ENCODE measurements around the gene ARHGAP22. TPM values are rescaled to one million over a fixed set of nuclear protein-coding genes. Genes with fewer than 3 reads are reported as not detected.

ARHGAP22 gene
- total and polyA plus RNA-seq, 11 donors: 1.1 to 9.5 (median 2.8) TPM

DNA sequence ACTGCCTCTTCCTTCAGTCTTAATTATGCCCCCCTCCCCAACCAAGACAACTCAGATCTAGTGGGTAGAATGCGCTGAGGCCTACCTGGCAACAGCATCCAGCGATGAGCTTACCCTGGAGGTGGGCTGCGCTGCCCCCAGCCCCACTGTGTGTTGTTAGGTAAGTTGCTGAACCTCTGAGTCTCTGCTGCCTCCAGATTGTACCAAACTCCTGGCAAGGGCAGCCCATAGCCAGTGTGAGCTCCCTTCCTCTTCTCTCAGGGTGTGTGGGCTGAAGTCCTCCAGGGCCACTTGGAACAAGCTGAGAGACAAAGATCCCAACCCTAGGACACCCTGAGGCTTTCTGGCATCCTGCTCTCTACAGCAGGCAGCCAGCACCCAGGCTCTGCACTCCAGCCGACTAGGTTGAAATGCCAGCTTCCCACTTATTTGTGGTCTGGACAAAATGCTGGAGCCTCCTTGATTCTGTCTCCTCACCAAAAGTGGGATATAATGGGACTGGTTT is 135.3 kb downstream of the ARHGAP22 start:
- no peak overlapping the region for H3K27ac ChIP-seq
- TF ChIP-seq, protein P1, sequence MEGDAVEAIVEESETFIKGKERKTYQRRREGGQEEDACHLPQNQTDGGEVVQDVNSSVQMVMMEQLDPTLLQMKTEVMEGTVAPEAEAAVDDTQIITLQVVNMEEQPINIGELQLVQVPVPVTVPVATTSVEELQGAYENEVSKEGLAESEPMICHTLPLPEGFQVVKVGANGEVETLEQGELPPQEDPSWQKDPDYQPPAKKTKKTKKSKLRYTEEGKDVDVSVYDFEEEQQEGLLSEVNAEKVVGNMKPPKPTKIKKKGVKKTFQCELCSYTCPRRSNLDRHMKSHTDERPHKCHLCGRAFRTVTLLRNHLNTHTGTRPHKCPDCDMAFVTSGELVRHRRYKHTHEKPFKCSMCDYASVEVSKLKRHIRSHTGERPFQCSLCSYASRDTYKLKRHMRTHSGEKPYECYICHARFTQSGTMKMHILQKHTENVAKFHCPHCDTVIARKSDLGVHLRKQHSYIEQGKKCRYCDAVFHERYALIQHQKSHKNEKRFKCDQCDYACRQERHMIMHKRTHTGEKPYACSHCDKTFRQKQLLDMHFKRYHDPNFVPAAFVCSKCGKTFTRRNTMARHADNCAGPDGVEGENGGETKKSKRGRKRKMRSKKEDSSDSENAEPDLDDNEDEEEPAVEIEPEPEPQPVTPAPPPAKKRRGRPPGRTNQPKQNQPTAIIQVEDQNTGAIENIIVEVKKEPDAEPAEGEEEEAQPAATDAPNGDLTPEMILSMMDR (IDR thresholded peaks at IDR 0.05): no peak
- H3K9me3 ChIP-seq: no peaks in the 10 kb centered on the region
- peaks cover 0 to 35% (median 18%) of the 10 kb centered on the region in 12 donors for H3K4me1 ChIP-seq
- intact Hi-C loops (cut with DNase I): no loop called here
- no peak overlapping the region for H3K4me3 ChIP-seq
- 86 to 92% (median 89%) methylated on average over 4 of the region's 4 CpGs for WGBS, 4 donors
- no peaks in the 10 kb centered on the region for H3K36me3 ChIP-seq
- peaks cover 0 to 5% (median 0%) of the 10 kb centered on the region in 9 donors for H3K27me3 ChIP-seq
- no peak for DNase-seq
- no peak for ATAC-seq

DNA sequence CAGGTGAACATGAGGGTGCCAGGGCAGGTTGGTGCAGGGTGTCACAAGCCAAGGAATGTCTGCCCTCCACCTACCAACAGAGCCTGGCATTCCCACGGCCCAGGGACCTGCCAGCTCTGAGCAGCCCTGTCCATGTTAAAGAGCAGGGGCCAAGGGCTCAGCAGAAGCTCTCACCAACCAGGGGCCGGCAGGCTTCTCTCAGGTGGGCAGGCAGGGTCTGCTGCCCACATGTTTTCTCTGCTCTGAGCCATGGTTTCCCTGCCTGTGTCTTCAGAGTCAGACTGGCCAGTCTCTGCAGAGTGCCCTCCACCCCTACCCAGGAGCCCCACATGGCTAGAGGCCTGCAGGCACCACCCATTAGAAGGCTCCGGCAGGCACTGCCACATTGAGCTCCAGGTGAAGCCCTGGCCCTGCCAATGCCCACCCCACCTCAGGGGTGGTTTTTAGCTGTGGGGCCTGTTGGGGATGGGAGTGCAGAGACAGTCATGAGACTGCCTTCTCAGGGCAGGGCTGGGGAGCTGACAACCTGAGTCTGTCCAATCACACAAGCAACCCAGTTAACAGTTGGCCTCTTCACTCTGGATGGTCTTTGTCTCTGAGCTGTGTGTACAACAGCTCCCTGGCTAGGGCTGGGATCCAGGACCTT is 135.9 kb downstream of the ARHGAP22 start:
- no peak overlapping the region for H3K4me3 ChIP-seq
- intact Hi-C loops (cut with DNase I): no loop called here
- H3K4me1 ChIP-seq: peaks cover 0 to 39% (median 20%) of the 10 kb centered on the region in 12 donors
- TF ChIP-seq, protein P1 (IDR thresholded peaks at IDR 0.05): no peak
- TF ChIP-seq POLR2A (IDR thresholded peaks at IDR 0.05): no peak
- 93 to 100% (median 97%) methylated on average over 1 to 3 of the region's 3 CpGs for WGBS, 4 donors
- peak in 1 of 5 donors; percentile 11 for DNase-seq
- ATAC-seq: no peak
- H3K27me3 ChIP-seq: peaks cover 0 to 5% (median 0%) of the 10 kb centered on the region in 9 donors
- no peaks in the 10 kb centered on the region for H3K36me3 ChIP-seq
- no peak overlapping the region for H3K27ac ChIP-seq
- H3K9me3 ChIP-seq: no peaks in the 10 kb centered on the region

DNA sequence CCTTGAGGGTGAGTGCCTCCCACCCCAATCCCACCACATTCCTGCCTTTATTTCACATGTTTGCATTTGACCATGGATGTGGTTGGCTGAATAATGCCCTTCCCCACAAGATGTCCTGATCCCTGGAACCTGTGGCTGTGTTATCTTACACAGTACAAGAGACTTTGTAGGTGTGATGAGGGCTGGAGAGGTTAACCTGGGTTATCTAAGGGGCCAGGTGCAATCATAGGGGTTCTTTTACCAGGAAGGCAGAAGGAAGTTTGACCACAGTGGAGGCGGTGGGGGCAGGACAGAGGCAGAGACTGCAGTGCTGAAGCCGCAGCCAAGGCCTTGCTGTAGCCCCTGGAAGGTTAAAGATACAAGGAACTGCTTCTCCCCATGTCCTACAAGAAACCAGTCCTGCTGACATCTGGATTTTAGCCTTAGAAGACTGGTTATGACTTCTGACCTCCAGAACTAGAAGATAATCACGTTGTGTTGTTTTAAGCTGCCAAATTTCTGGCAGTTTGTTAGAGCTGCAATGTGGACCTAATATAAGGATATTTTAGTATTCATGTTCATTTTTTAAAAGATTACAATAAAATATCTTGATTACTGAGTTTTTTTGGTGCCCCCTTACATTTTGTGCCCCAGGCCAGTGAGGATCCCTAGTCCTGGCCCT is 136.6 kb downstream of the ARHGAP22 start:
- DNase-seq (no peak), ATAC-seq (no peak)
- Histone ChIP-seq H3K27me3 (peaks cover 0 to 5% (median 0%) of the 10 kb centered on the region in 9 donors), H3K36me3 (no peaks in the 10 kb centered on the region), H3K4me1 (peaks cover 0 to 46% (median 22%) of the 10 kb centered on the region in 12 donors), H3K27ac (no peak overlapping the region), H3K9me3 (no peaks in the 10 kb centered on the region), H3K4me3 (no peak overlapping the region)
- 74 to 88% (median 76%) methylated on average over 3 of the region's 3 CpGs for WGBS, 4 donors
- intact Hi-C loops (cut with DNase I): no loop called here
- TF ChIP-seq, protein P1 (IDR thresholded peaks at IDR 0.05): no peak
- no peak for TF ChIP-seq POLR2A (IDR thresholded peaks at IDR 0.05)

DNA sequence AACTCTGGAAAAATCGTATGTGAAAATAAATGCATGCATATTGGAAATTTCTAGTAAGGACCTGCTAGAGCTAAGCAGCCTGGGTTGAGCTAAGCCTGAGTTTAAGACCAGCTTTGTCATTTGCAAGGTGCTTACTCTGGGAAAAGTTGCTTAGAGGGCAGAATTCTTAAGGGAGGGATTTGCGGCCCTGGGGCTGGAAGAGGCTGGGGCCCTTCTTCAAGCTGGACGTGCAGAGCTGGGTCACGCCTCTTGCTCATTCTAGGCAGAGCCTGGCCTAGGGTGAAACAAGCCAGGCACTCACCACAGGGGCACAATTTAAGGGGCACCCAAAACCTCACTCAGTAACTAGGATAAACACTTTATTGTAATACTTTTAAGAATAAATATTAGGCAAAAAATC is 137.2 kb downstream of the ARHGAP22 start:
- H3K9me3 ChIP-seq: no peaks in the 10 kb centered on the region
- H3K36me3 ChIP-seq: no peaks in the 10 kb centered on the region
- H3K27me3 ChIP-seq: peaks cover 0 to 5% (median 0%) of the 10 kb centered on the region in 9 donors
- no peak for TF ChIP-seq POLR2A (IDR thresholded peaks at IDR 0.05)
- TF ChIP-seq, protein P1 (IDR thresholded peaks at IDR 0.05): no peak
- H3K4me3 ChIP-seq: no peak overlapping the region
- no peak overlapping the region for H3K27ac ChIP-seq
- intact Hi-C loops (cut with DNase I): no loop called here
- ATAC-seq (no peak), DNase-seq (no peak)
- peaks cover 0 to 46% (median 22%) of the 10 kb centered on the region in 12 donors for H3K4me1 ChIP-seq
- 84 to 90% (median 89%) methylated on average over 4 of the region's 4 CpGs for WGBS, 4 donors

Measured in heart left ventricle (tissue), 16 donors.